Measurements from ENCODE around the gene SDK2.

SDK2 gene

DNA sequence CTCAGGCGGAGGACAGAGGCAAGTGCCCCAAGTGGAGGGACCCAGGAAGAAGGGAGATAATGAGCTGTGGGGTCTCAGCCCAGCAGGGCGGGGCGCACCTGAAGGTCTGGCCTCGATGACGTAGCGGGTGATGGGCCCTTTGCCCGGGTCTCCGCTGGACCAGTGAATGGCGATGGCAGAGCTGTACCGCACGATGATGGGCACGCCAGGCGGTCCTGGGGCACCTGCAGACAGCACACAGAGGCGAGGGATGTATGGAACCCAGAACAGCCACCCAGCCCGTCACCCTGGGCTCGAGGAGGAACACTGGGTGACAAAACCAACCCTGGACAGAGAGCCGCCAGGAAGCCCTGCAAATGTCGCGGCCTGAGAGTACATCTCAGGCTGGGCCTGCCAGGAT lies 286.3 kb downstream of the SDK2 start:
- no peak for DNase-seq (ENCODE audit: low read depth)
- TF ChIP-seq, protein P1, sequence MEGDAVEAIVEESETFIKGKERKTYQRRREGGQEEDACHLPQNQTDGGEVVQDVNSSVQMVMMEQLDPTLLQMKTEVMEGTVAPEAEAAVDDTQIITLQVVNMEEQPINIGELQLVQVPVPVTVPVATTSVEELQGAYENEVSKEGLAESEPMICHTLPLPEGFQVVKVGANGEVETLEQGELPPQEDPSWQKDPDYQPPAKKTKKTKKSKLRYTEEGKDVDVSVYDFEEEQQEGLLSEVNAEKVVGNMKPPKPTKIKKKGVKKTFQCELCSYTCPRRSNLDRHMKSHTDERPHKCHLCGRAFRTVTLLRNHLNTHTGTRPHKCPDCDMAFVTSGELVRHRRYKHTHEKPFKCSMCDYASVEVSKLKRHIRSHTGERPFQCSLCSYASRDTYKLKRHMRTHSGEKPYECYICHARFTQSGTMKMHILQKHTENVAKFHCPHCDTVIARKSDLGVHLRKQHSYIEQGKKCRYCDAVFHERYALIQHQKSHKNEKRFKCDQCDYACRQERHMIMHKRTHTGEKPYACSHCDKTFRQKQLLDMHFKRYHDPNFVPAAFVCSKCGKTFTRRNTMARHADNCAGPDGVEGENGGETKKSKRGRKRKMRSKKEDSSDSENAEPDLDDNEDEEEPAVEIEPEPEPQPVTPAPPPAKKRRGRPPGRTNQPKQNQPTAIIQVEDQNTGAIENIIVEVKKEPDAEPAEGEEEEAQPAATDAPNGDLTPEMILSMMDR (conservative IDR thresholded peaks at IDR 0.05; ENCODE audit: low read depth, low read length) = no peak
- H3K4me3 ChIP-seq (ENCODE audit: low read depth, low read length) = no peak overlapping the region

DNA sequence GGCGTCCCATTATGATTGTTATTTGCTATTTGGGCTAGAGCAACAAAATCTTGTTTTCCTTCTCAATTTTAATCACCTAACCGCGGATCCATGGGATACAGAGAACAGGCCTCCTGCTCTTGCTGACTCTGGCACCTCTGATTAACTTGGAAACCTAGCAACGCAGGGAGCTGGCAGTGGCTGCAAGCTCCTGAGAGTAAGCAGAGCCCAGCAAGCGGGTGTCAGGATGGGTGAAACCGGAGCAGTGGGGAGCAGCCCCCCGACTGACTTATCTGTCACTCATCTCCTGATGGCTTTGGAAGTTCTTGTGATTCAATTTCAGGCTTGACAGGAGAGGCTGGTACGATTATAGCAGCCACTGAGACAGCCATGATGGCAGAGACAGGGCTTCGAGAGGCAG lies 286.9 kb downstream of the SDK2 start:
- no peak for DNase-seq (ENCODE audit: low read depth)
- TF ChIP-seq, protein P1 (conservative IDR thresholded peaks at IDR 0.05; ENCODE audit: low read depth, low read length) = no peak
- H3K4me3 ChIP-seq (ENCODE audit: low read depth, low read length) = no peak overlapping the region

DNA sequence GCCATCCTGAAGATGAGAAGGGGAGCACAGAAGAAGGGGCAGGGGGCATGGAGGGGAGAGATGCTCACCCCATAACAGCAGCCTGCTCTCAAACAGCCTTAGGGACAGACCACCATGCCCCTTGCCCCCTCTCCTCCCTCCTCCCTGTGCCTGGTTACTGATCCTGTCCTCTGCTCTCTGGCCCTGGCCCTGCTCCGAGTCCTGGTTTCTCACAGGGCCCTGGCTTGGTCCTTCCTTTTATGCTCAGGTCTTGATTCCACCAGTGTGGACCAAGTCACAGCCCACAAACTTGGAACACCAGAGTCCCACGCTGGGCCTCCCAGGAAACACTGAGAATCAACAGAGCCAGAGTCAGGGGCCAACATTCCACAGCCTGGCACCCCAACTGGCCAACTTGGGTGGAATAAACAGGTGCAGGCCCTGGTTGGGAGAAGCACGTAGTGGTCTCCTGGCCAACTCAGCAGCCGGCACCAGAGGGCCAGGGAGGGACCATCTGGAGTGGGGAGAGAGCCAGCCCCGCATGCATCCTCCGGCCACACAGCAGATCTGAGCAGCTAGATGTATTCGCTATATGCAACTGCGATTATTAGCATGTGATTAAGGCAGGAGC lies 287.6 kb downstream of the SDK2 start:
- no peak for DNase-seq (ENCODE audit: low read depth)

DNA sequence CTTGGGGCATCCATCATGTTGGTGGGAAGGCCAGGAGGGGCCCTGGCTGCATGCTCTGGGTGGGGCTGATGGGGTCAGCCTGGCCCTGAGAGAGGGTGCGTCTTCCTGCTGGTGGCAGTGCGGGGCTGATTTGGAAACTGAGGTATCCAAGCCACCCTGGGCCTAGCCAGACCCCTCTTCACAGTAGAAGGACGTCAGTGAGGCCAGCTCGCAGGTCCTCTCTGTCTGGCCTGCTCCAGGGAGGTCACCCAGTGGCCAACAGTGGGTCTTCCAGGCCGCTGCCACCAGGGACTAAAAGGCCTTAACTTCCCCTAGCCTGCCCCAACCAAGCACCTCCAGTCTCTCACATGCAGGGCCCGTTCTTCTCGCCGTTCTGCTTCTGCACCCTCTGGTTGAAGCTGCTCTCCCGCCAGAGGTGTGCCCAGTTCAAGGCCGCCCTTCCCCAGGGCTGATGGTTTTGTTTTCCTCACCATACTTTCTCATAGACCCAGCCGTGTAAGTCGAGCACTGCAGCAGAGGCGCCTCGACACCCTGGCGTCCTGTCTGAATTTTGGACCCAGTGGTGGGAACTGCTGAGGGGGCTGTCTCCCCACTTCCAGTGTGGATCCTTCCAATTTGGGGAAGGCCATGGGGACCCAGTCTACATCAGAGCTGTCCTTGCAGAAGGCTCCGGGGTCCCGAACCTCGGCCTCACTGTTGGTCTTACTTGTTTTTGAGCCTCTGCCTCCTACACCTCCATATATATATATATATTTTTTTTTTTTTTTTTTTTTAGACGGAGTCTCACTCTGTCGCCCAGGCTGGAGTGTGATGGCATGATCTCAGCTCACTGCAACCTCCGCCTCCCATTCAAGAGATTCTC lies 289.6 kb downstream of the SDK2 start:
- TF ChIP-seq, protein P1 (conservative IDR thresholded peaks at IDR 0.05; ENCODE audit: low read depth, low read length) = no peak
- DNase-seq (ENCODE audit: low read depth) = no peak
- H3K4me3 ChIP-seq (ENCODE audit: low read depth, low read length) = no peak overlapping the region

More for the DNA sequence above, 287.6 kb downstream of the SDK2 start:
- H3K4me3 ChIP-seq (ENCODE audit: low read depth, low read length) = no peak overlapping the region
- TF ChIP-seq, protein P1 (conservative IDR thresholded peaks at IDR 0.05; ENCODE audit: low read depth, low read length) = no peak

DNA sequence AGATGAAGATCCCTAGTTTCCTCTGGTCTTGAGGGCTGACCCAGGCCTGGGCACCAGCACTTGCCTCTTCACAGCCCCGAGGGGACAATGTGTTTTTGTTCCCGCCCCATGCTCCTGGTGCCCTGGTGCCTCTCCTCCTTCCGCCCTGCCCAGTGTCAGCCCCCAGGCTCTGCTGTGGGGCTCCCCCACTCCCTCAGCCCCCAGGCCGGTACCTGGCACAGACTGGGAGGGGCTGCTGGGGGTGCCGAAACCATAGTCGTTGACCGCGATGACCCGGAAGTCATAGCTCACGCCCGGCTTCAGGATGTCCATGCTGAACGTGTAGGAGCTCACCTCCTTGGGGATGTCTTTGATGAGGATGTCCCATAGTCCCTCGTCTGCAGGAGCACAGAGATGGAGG lies 292.0 kb downstream of the SDK2 start:
- DNase-seq (ENCODE audit: low read depth) = no peak
- TF ChIP-seq, protein P1 (conservative IDR thresholded peaks at IDR 0.05; ENCODE audit: low read depth, low read length) = no peak
- no peak overlapping the region for H3K4me3 ChIP-seq (ENCODE audit: low read depth, low read length)

DNA sequence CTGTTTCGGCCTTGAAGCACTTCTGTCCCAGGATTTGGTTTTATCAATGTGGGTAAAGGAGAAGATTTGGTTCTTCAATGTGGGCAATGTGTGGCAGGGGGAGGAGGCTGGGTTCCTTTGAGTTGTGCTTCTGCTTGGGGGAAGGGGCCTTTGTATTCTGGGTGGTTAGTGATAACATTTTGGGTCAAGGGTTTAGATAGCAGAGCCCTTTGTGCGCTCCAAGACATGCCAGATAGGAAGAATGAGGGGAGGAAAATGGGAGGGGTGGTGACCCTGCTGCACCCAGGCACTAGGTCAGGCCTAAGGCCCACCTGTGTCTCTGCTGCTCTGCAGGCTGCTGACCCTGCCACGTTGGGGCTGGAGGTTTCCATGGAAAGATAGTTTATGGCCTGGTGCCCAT lies 292.5 kb downstream of the SDK2 start:
- TF ChIP-seq, protein P1 (conservative IDR thresholded peaks at IDR 0.05; ENCODE audit: low read depth, low read length) = no peak
- DNase-seq (ENCODE audit: low read depth) = no peak
- no peak overlapping the region for H3K4me3 ChIP-seq (ENCODE audit: low read depth, low read length)
